GM10266 (cell line): Measurements from ENCODE around the gene AGTRAP.

Experiments
- DNase-seq: peaks from one replicate; pipeline ENCODE4 v3.0.0; 2012; ENCODE audit errors: extremely low spot score
- TF ChIP-seq, protein P1 (sequence below): IDR thresholded peaks from 2 replicates; pipeline ENCODE4 v1.5.1; 2012; ENCODE audit warnings: mild to moderate bottlenecking, low read depth; ENCODE audit not compliant: control insufficient read depth, insufficient read depth; ENCODE audit errors: missing control alignments

Gene AGTRAP

DNA sequence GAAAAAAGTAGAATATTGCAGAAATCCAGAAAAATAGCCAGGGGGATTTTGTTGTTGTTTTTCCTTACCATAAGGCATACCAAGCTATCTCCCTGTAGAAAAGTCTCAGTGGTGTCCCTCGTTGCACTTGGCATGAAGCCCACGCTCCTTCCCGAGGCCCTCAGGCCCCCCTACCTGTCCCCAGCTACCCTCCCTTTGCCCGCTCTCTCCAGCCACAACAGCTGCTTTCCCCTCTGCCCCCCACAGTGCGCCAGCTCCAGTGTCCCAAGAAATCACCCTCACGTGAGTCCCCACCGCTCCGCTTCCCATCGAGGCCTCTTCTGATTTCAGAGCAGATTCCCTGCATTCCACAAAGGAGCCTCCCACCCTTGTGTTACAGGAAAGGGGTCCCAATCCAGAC is 8.4 kb downstream of the AGTRAP start:
- no peak for DNase-seq
- TF ChIP-seq, protein P1, sequence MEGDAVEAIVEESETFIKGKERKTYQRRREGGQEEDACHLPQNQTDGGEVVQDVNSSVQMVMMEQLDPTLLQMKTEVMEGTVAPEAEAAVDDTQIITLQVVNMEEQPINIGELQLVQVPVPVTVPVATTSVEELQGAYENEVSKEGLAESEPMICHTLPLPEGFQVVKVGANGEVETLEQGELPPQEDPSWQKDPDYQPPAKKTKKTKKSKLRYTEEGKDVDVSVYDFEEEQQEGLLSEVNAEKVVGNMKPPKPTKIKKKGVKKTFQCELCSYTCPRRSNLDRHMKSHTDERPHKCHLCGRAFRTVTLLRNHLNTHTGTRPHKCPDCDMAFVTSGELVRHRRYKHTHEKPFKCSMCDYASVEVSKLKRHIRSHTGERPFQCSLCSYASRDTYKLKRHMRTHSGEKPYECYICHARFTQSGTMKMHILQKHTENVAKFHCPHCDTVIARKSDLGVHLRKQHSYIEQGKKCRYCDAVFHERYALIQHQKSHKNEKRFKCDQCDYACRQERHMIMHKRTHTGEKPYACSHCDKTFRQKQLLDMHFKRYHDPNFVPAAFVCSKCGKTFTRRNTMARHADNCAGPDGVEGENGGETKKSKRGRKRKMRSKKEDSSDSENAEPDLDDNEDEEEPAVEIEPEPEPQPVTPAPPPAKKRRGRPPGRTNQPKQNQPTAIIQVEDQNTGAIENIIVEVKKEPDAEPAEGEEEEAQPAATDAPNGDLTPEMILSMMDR: no peak

DNA sequence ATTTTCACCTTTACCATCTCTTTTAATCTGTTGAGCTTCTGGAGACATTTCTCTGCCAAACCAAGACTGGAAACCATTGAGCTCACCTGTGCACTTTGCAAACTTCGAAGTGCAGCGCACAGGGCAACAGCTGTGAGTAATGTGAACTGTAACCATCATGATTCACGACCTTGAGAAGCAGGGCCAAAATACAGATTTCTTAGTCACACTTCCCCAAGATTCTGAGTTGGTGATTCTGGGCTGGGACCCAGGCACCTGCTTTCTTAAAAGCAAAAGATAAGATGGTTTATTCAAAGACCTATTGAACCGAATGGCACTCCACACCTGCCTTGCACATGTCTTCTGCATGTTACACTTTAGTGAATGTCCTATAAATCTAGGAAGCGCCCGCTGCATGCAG is 10.2 kb downstream of the AGTRAP start:
- DNase-seq: no peak

DNA sequence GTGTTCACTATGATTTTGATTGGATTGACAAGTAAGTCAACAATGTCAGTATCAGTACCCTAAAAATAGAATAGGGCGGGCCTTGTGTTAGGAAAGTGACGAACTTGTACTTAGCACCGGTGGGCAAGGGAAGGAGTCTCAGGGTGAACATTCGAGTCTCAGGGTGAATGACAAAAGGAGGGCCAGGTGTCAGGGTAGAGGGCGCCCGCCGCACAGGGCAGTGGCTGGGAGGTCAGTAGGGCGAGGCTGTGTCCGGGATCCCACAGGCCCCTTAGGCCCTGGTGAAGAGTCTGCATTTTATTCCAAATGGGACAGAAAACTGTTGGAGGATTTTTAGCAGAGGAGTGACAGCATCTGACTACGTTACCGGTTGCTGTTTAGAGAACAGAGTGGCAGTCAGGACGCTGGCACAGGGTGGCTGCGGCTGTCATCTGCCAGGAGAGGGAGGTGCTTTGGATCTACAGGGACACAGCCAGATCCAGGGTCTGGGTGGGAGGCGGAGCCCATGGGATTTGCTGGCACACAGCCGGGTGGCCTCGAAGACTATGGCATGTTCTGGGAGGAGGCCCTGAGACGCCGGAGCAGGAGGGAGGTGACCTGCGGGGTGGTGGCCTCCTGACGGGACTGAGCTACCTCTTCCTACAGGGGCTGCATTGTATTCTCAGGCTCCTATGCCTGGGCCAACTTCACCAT is 11.0 kb downstream of the AGTRAP start:
- TF ChIP-seq, protein P1: no peak
- DNase-seq: no peak

More for the DNA sequence above, 10.2 kb downstream of the AGTRAP start:
- TF ChIP-seq, protein P1: no peak

DNA sequence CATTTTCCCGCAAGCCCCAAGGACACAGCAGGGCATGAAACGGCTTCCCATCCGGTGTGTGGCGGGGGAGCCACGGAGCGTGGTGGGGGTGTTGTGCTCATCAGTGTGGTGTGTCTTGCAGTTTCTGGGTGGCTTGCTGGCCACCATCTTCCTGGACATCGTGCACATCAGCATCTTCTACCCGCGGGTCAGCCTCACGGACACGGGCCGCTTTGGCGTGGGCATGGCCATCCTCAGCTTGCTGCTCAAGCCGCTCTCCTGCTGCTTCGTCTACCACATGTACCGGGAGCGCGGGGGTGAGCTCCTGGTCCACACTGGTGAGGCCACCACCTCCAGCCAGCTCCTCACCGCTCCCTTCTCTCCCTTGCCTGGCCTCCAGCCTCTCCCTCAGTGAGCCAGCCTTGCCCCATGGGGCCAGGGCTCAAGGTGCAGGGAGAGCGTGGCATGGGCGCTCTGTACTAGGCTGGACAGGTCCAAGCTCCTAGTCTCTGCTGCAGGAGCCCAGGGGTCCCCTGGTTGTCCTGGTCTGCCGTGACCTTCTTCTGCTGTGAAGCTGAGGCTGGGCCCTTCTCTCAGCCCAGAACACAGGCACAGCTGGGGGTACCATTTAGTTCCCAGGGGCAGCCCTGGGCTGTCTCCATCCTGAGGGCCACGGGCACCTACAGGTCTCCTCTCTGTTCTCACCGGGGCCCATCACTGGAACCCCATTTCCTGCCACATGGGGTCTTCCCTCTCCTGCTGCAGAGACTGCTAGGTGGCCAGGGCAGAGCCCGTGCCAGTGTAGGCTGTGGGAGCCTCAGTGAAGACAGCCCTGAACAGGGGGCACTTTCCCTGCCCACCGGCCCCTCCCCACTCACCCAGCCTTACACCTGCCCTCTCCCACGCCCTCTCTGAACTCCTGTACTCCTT is 12.6 kb downstream of the AGTRAP start:
- TF ChIP-seq, protein P1: no peak
- DNase-seq: no peak

DNA sequence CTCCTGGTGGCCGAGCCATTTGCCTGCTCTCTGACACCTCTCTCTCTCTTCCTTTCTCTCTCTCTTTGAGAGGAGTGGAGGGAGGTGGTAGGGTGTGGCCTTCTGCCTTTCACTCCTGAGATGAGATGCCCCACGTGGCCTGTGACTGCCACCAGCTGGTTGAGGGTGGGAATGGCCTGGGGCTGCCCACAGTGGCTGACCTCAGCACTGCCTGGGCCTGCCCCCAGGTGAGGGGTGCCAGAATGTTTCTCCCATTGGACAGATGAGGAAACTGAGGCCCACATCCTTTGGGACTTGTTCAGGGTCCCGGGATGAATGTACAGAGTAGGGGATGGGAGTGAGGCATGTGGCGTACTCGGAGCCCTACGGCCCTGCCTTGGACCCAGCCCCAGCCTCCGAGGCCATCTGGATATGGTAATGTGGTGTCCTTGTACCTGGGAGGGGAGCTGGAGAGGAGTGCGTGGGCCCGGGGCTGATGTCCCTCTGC is 13.3 kb downstream of the AGTRAP start:
- DNase-seq: peak; percentile 67
- TF ChIP-seq, protein P1: peak; percentile 52

DNA sequence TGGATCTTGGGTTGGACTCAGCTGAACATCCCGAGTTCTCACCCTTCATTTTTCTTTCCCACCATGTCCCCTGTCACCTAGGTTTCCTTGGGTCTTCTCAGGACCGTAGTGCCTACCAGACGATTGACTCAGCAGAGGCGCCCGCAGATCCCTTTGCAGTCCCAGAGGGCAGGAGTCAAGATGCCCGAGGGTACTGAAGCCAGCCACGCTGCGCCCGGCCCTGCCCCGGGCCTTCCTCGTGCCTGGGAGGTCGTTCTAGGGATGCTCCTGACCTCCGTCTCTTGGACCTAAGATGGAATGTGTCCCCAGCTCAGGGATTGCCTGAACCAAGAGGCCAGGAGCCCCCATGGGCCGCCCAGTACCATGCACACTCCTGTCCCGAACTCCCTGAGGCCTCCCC is 14.1 kb downstream of the AGTRAP start:
- DNase-seq: no peak
- TF ChIP-seq, protein P1: no peak
